ENCODE results near the gene FSIP2. TPM values are rescaled to one million over a fixed set of nuclear protein-coding genes. Genes with fewer than 3 reads are reported as not detected.

Gene FSIP2
- total and polyA plus RNA-seq, 2 of the 13 experiments (the other 11 are each of a cell fraction or from before 2014, with no cell fraction given) = 0.01 to 0.07 TPM

DNA sequence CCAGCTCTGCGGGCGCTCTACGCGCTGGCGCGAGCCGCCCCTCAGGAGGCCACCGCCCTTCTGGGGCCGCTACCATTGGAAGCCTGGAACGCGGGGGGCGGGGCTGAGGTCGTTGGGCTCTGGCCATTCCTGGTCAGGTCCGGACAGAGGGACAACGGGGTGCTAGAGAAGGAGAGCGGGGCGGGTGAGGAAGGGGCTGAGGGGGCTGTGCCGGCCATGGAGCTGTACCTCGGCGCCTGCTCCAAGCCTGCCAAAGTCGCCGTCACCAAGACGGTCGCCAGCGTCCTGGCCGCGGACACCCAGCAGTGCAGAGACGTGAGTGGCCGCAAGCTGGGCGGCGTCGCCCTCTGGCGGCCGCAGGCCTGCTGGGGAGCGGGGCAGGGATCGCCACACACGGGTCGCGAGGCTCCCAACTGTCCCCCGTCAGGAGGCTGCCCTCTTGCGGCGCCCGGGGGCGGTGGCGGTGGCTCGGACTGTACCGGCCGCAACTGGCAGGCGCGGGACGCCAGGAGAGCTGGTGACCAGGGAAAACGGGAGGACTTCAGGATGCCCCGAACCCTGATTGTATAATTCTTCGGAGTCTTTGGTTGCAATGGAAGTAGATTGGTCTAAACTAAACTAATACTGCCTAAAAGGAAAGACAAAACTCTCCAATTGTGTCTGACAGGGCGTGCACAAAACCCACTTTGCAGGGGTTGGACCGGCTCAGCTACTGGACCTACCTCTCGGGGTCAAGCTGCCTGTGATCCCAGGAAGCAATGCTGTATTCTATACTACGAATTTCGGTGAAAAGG is at the start of gene FSIP2 (continued):
- 0 out of 2 replicates have a peak, but pooled peaks have one; percentile 30 for TF ChIP-seq IRX3 (CRISPR knock-in tag; IDR thresholded peaks at IDR 0.05; ENCODE audit: borderline replicate concordance, low read depth)
- TF ChIP-seq PITX1 (CRISPR knock-in tag; IDR thresholded peaks at IDR 0.05) = 0 out of 2 replicates have a peak, but pooled peaks have one; percentile 28
- TF ChIP-seq, protein P1, sequence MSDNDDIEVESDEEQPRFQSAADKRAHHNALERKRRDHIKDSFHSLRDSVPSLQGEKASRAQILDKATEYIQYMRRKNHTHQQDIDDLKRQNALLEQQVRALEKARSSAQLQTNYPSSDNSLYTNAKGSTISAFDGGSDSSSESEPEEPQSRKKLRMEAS (IDR thresholded peaks at IDR 0.05) = peak; percentile 26; the same call in 1 of the 2 replicates
- no peak for TF ChIP-seq PLRG1 (conservative IDR thresholded peaks at IDR 0.05)
- no peak for TF ChIP-seq CENPBD1 (CRISPR knock-in tag; IDR thresholded peaks at IDR 0.05; ENCODE audit: borderline replicate concordance, low read depth)
- peak; percentile 71 for TF ChIP-seq TARDBP (CRISPR knock-in tag; IDR thresholded peaks at IDR 0.05)
- TF ChIP-seq ZNF414 (CRISPR knock-in tag; IDR thresholded peaks at IDR 0.05) = peak; percentile 15; the same call in 1 of the 2 replicates
- TF ChIP-seq ATM (IDR thresholded peaks at IDR 0.05; ENCODE audit: borderline replicate concordance) = no peak
- TF ChIP-seq ZNF20 (CRISPR knock-in tag; IDR thresholded peaks at IDR 0.05) = no peak
- 0 out of 2 replicates have a peak, but pooled peaks have one; percentile 27 for TF ChIP-seq ZMYM3 (CRISPR knock-in tag; IDR thresholded peaks at IDR 0.05)
- TF ChIP-seq ZSCAN25 (CRISPR knock-in tag; IDR thresholded peaks at IDR 0.05) = 0 out of 2 replicates have a peak, but pooled peaks have one; percentile 33
- TF ChIP-seq, protein P2, sequence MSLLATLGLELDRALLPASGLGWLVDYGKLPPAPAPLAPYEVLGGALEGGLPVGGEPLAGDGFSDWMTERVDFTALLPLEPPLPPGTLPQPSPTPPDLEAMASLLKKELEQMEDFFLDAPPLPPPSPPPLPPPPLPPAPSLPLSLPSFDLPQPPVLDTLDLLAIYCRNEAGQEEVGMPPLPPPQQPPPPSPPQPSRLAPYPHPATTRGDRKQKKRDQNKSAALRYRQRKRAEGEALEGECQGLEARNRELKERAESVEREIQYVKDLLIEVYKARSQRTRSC (CRISPR knock-in tag; IDR thresholded peaks at IDR 0.05; ENCODE audit: low read depth) = no peak
- no peak for TF ChIP-seq ATRX (CRISPR knock-in tag; IDR thresholded peaks at IDR 0.05; ENCODE audit: borderline replicate concordance)
- TF ChIP-seq KAT8 (CRISPR knock-in tag; IDR thresholded peaks at IDR 0.05) = 0 out of 2 replicates have a peak, but pooled peaks have one; percentile 28
- peak; percentile 89 for TF ChIP-seq RBM39 (IDR thresholded peaks at IDR 0.05; ENCODE audit: low read depth, low read length, poor library complexity, severe bottlenecking)
- no peak for TF ChIP-seq ZSCAN29 (CRISPR knock-in tag; conservative IDR thresholded peaks at IDR 0.05)
- no peak for TF ChIP-seq ZNF772 (CRISPR knock-in tag; IDR thresholded peaks at IDR 0.05)
- TF ChIP-seq ATF7-NPFF (CRISPR knock-in tag; IDR thresholded peaks at IDR 0.05; ENCODE audit: low read depth) = peak; percentile 73; the same call in 1 of the 2 replicates
- TF ChIP-seq ZBTB34 (CRISPR knock-in tag; IDR thresholded peaks at IDR 0.05) = peak; percentile 77; the same call in 1 of the 2 replicates
- TF ChIP-seq SOX5 (CRISPR knock-in tag; IDR thresholded peaks at IDR 0.05; ENCODE audit: borderline replicate concordance) = no peak
- TF ChIP-seq MTA1 (CRISPR knock-in tag; IDR thresholded peaks at IDR 0.05; ENCODE audit: borderline replicate concordance) = peak; percentile 69; the same call in 1 of the 2 replicates
- TF ChIP-seq, protein P3, sequence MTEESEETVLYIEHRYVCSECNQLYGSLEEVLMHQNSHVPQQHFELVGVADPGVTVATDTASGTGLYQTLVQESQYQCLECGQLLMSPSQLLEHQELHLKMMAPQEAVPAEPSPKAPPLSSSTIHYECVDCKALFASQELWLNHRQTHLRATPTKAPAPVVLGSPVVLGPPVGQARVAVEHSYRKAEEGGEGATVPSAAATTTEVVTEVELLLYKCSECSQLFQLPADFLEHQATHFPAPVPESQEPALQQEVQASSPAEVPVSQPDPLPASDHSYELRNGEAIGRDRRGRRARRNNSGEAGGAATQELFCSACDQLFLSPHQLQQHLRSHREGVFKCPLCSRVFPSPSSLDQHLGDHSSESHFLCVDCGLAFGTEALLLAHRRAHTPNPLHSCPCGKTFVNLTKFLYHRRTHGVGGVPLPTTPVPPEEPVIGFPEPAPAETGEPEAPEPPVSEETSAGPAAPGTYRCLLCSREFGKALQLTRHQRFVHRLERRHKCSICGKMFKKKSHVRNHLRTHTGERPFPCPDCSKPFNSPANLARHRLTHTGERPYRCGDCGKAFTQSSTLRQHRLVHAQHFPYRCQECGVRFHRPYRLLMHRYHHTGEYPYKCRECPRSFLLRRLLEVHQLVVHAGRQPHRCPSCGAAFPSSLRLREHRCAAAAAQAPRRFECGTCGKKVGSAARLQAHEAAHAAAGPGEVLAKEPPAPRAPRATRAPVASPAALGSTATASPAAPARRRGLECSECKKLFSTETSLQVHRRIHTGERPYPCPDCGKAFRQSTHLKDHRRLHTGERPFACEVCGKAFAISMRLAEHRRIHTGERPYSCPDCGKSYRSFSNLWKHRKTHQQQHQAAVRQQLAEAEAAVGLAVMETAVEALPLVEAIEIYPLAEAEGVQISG (CRISPR knock-in tag; IDR thresholded peaks at IDR 0.05) = peak; percentile 85
